ENCODE data around the gene GRM8. TPM values are rescaled to one million over a fixed set of nuclear protein-coding genes. Genes with fewer than 3 reads are reported as not detected.

The GRM8 gene
- polyA plus RNA-seq, 1 donor from 2014 or later: 1.5 TPM

- Histone ChIP-seq H3K9me2 (ENCODE audit: insufficient read depth, low read length) (no peaks in the 10 kb centered on the region), H3K9ac (ENCODE audit: low read length) (no peak overlapping the region), H3K4me3 (ENCODE audit: low read length) (no peak overlapping the region), H3K27me3 (ENCODE audit: insufficient read depth, low read depth, low read length) (no peaks in the 10 kb centered on the region), H3K27ac (ENCODE audit: low read length) (no peak overlapping the region), H3K36me3 (ENCODE audit: insufficient read depth, low read length) (no peaks in the 10 kb centered on the region), H3K9me3 (ENCODE audit: low read length) (no peaks in the 10 kb centered on the region), H4K20me1 (ENCODE audit: insufficient read depth) (no peaks in the 10 kb centered on the region), H3K79me2 (replicated peaks; ENCODE audit: insufficient read depth, low read length) (no peaks in the 10 kb centered on the region), H2AFZ (ENCODE audit: low read depth, low read length) (no peak overlapping the region), H3K4me2 (ENCODE audit: low read length) (no peak overlapping the region), H3F3A (ENCODE audit: insufficient read depth, low read length, poor library complexity, severe bottlenecking) (no peaks in the 10 kb centered on the region)
- TF ChIP-seq EP300 (conservative IDR thresholded peaks at IDR 0.05; ENCODE audit: poor library complexity, severe bottlenecking): no peak
- TF ChIP-seq, protein P1, sequence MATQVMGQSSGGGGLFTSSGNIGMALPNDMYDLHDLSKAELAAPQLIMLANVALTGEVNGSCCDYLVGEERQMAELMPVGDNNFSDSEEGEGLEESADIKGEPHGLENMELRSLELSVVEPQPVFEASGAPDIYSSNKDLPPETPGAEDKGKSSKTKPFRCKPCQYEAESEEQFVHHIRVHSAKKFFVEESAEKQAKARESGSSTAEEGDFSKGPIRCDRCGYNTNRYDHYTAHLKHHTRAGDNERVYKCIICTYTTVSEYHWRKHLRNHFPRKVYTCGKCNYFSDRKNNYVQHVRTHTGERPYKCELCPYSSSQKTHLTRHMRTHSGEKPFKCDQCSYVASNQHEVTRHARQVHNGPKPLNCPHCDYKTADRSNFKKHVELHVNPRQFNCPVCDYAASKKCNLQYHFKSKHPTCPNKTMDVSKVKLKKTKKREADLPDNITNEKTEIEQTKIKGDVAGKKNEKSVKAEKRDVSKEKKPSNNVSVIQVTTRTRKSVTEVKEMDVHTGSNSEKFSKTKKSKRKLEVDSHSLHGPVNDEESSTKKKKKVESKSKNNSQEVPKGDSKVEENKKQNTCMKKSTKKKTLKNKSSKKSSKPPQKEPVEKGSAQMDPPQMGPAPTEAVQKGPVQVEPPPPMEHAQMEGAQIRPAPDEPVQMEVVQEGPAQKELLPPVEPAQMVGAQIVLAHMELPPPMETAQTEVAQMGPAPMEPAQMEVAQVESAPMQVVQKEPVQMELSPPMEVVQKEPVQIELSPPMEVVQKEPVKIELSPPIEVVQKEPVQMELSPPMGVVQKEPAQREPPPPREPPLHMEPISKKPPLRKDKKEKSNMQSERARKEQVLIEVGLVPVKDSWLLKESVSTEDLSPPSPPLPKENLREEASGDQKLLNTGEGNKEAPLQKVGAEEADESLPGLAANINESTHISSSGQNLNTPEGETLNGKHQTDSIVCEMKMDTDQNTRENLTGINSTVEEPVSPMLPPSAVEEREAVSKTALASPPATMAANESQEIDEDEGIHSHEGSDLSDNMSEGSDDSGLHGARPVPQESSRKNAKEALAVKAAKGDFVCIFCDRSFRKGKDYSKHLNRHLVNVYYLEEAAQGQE (IDR thresholded peaks at IDR 0.05; ENCODE audit: borderline replicate concordance): no peak
- no peak for TF ChIP-seq TAF1 (IDR thresholded peaks at IDR 0.05; ENCODE audit: low read depth)
- no peak for TF ChIP-seq POLR2AphosphoS5 (IDR thresholded peaks at IDR 0.05)
Measured at GRCh38 chr7:127017196-127017595, 235.5 kb downstream of the GRM8 start.

GRCh38 chr7:127000725-127001124 lies 252.0 kb downstream of the GRM8 start:
- no peak overlapping the region for H3K4me3 ChIP-seq (ENCODE audit: low read length)
- no peaks in the 10 kb centered on the region for H3K36me3 ChIP-seq (ENCODE audit: insufficient read depth, low read length)
- no peak overlapping the region for H3K4me2 ChIP-seq (ENCODE audit: low read length)
- H4K20me1 ChIP-seq (ENCODE audit: insufficient read depth): no peaks in the 10 kb centered on the region
- no peaks in the 10 kb centered on the region for H3K9me2 ChIP-seq (ENCODE audit: insufficient read depth, low read length)
- no peak overlapping the region for H3K9ac ChIP-seq (ENCODE audit: low read length)
- no peak overlapping the region for H3K27ac ChIP-seq (ENCODE audit: low read length)
- no peaks in the 10 kb centered on the region for H3K9me3 ChIP-seq (ENCODE audit: low read length)
- TF ChIP-seq POLR2AphosphoS5 (IDR thresholded peaks at IDR 0.05): no peak
- TF ChIP-seq EZH2 (IDR thresholded peaks at IDR 0.05; ENCODE audit: borderline replicate concordance, insufficient read depth, low read length, poor library complexity, severe bottlenecking): no peak
- TF ChIP-seq MXI1 (conservative IDR thresholded peaks at IDR 0.05; ENCODE audit: poor library complexity, severe bottlenecking): no peak
- TF ChIP-seq RAD21 (conservative IDR thresholded peaks at IDR 0.05): no peak
- TF ChIP-seq TAF1 (IDR thresholded peaks at IDR 0.05; ENCODE audit: low read depth): no peak
- TF ChIP-seq SMC3 (conservative IDR thresholded peaks at IDR 0.05; ENCODE audit: poor library complexity): no peak
- TF ChIP-seq, protein P1 (IDR thresholded peaks at IDR 0.05; ENCODE audit: borderline replicate concordance): no peak
- no peak for TF ChIP-seq EP300 (conservative IDR thresholded peaks at IDR 0.05; ENCODE audit: poor library complexity, severe bottlenecking)
- no peak for TF ChIP-seq CTCF (IDR thresholded peaks at IDR 0.05; ENCODE audit: poor library complexity, severe bottlenecking)
- H3K79me2 ChIP-seq (replicated peaks; ENCODE audit: insufficient read depth, low read length): no peaks in the 10 kb centered on the region
- H3F3A ChIP-seq (ENCODE audit: insufficient read depth, low read length, poor library complexity, severe bottlenecking): no peaks in the 10 kb centered on the region
- H2AFZ ChIP-seq (ENCODE audit: low read depth, low read length): no peak overlapping the region
- H3K27me3 ChIP-seq (ENCODE audit: insufficient read depth, low read depth, low read length): no peaks in the 10 kb centered on the region

Measured in neural cell (in vitro differentiated cells).